Esophagus squamous epithelium (tissue), 4 donors: Measurements from ENCODE around the gene CHMP1A.

Source experiments
- CTCF ChIP-seq, 6 experiments: fragments of 450-650 bp in 4 of 6; fragments of 200-600 bp in 2 of 6; sonication (generic) in 2 of 6; IDR thresholded peaks; one replicate each; pipeline ENCODE4 v1.5.1; 2016 to 2019; ENCODE audit warnings: antibody characterized with exemption in 6 of 6, mild to moderate bottlenecking in 4 of 6, moderate library complexity in 4 of 6
- POLR2A ChIP-seq, 4 donors: fragments of 450-650 bp; IDR thresholded peaks; one replicate each; pipeline ENCODE4 v1.6.1; 2017; ENCODE audit warnings: antibody characterized with exemption in 4 of 4, mild to moderate bottlenecking in 4 of 4, moderate library complexity in 3 of 4

DNA sequence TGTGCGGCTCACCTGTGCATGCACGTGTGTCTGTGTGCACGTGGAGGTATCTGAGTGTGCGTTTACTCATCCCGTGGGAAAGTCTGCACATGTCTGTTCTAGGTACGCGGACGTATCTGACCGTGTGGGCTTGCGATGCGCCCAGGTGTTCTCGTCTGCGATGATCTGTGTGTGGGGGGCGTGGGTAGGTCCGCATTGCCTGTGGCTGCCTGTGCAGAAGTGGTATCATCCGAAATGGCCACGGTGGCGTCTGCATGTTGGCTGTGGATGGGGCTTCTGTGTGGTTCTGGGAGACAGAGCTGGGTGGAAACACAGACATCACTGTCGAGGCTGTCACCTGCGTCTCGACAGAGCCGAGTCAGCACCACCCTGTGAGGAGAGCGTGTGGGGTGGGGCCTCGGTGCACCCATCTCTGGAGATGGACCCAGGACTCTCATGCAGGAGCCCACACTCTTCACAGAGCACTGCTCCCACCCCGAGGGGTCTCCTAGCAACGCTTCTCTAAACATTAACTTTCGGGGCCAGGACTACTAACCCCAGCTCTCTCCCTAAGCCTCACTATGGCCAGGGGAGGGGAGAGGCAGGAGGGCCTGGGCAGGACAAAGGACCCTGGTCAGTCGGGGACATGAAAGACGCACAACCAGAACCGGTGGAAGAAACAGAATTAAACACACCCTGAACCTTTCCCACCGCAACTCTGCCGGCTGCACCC, 35.7 kb downstream of the CHMP1A start:
- TF ChIP-seq POLR2A (IDR thresholded peaks at IDR 0.05) = no peak
- no peak for TF ChIP-seq CTCF (IDR thresholded peaks at IDR 0.05)
